Activated T-cell treated with anti-CD3 and anti-CD28 coated beads for 24 hours (primary cell): Measurements from ENCODE around the gene TAF11.
"Not testable (repeated sequence)": the region's sequence is repeated elsewhere in the genome, so short reads cannot be mapped to it uniquely, and the experiment has no call there.

Experiments used
- DNase-seq: peaks from one replicate; pipeline ENCODE4 v3.0.0-alpha.2; 2020; ENCODE audit warnings: low read depth

TAF11 gene, protein sequence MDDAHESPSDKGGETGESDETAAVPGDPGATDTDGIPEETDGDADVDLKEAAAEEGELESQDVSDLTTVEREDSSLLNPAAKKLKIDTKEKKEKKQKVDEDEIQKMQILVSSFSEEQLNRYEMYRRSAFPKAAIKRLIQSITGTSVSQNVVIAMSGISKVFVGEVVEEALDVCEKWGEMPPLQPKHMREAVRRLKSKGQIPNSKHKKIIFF

DNA sequence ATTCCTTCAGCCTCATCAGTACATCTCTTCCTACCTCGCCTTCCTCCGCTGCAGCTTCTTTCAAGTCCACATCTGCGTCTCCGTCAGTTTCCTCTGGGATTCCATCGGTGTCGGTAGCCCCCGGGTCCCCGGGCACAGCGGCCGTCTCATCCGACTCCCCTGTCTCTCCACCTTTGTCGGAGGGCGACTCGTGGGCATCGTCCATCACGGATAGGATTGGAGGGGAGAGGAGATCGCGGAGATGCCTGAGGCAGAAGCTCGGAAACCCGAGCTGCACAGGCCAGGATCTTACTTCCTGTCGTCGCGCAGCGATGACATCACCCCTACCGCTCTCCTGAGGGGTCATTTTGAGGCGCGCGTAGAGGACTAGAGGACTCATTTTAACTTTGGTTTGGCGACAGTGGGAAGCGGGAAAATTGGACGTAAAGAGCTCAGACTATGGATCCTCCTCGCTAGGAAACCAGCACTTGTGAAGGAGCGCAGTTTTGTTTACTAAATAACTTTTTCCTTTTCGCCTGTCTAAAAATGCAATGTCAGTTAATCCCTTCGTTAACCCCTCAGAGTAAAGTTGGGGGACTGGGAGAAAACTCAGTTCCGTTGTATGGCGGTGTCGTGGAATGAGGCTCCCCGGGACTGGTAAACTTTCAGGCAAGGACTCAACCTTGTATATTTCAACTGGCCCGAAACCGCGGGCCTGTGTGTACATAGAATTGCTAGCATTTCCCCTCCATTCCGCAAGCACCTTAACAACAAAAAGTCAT, at the start of gene TAF11:
TSS of gene TAF11 (minus strand) at position 290 of the 761 bp plus-strand sequence. CDS start at position 205, 85 bp downstream.
- peak; percentile 88 for DNase-seq

DNA sequence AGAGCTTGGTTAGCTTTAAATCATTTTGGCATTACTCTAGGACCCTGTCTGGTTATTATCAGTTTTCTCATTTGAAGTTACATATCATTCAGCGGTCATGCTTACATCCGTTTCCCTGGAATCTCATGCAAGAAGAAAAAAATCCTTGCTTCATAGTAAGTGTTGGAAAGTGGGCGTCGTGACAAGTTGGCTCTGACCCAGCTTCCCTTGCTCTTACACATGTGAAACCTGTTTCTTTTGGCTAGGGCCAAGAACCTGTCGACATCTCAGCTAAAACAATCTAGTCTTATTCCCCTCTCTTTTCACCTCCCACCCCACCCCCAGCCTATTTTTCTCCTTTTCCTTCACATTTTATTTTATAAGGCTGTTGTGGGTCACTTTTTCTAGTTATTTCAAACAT, 46.7 kb upstream of the TAF11 start:
- DNase-seq = no peak

GRCh38 chr6:34932202-34932601, 44.4 kb upstream of the TAF11 start:
- not testable (repeated sequence) for DNase-seq

DNA sequence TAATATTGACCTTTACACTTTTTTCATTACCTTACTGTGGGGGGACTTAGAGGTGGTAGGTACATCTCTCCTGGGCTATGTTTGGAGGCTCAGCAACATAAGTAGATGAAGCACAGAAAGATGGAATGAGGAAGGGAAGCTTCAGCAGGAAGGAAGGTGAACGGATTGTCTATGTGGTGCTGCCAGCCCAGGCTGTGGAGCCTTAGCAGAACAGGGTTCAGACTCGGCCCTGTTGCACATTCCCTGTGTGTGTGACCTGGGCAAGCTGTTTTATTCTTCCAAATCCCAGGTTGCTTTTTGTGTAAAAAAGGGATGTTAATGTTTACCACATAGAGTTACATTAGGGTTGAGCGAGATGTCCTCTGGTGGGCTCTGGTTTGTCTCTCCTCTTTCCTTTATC, 42.4 kb upstream of the TAF11 start:
- DNase-seq = no peak

DNA sequence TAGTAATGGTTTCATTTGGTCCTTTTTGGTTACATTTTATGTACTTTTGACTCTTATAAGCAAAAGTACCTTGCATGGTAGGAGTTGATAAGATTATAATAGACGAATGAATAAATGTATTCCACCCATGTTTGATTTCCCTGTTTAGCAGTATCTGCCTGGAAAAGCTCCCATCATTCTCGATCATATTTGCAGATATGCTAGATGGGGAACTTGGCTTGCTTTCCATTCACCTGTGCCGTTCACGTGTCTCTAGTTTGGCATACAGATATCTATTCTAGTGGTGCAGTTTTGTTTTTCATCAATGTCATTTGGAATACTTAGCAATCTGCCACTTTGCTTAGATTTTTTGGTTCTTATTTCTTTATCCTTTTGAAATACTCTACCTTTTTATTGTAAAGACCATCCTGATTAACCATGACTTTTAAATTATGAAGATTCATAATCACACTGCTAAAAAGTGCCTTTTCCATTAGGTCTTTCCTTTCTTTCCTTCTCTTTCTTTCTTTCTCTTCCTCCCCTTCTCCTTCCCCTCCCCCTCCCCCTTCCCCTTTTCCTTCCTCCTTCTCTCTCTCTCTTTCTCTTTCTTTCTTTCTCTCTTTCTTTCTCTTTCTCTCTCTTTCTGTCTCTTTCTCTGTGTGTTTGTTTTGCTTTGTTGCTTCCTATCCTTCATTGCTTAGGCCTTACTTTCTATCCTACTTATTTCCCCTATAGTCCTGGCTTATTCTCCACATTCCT, 41.6 kb upstream of the TAF11 start:
- no peak for DNase-seq

DNA sequence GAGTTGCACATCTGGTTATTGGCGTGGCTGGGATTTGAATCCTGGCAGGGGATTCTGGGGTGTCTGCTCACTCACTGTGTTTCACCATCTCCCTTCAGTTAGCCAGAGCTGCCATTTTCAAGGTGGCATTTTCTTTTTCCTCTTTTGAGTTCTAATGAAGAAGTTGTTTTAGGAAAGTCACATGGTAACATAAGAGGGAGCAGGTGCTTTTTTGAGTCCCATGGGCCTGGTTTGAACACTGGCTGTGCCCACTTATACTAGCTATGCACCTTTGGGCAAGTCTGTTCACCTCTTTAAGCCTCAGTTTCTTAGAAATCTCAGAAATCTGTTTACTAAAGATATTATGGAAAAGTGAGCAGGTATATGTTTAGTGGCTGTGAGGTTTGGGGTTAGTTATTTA, 40.9 kb upstream of the TAF11 start:
- DNase-seq = no peak

GRCh38 chr6:34928220-34928619, 40.4 kb upstream of the TAF11 start:
- no peak for DNase-seq

DNA sequence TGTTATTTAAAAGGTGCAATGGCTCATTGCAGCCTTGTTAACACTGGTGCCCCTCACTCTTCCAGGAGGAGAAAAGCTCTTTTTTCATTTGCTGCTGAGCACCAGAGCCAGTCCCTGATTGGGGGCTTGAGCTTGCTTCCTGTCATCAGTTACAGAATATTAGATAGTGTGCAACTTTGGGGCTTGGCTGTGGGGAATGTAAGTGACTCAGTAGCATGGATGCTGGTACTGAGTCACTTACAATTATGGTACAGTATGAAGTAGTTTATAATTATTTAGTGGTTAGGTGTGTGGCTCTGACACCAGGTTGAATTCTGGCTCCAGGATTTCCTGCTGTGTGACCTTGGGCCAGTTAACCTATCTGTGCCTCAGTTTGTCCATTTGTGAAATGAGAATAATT, 38.8 kb upstream of the TAF11 start:
- no peak for DNase-seq

DNA sequence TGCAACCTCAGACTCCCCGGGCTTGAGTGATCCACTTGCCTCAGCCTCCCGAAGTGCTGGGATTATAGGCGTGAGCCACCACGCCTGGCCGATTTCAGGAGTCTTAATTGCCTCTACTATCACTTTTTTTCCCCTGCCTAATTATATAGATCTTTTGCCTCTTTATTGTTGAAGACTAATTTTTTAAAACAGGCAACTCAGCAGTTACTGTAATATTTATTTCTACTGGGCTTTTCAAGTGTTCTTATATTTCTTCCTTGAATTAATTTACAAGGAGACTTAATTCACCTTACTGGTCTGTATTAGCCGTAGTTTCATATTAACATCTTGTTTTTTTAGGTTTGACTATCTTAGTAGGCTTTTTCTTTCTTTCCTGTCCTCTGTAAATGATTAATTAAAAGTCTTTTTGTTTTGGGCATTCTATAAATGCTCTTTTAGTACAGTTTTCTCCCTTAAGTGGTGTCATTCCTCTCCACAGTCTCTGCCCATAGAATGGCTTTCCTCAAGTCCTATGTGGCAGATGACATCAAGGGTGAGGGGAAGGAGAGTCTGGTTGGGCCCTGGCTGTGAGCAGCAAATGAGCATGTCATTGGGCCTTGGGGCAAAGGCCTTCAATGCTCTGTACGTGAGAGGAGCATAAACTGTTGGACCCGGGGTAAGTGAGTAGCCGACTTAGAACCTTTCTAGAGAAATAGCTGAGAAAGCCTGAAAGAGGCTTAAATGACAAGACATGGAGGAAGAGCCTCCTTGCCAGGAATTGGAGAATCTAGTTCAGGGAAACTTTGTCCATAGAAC, 37.2 kb upstream of the TAF11 start:
- no peak for DNase-seq

DNA sequence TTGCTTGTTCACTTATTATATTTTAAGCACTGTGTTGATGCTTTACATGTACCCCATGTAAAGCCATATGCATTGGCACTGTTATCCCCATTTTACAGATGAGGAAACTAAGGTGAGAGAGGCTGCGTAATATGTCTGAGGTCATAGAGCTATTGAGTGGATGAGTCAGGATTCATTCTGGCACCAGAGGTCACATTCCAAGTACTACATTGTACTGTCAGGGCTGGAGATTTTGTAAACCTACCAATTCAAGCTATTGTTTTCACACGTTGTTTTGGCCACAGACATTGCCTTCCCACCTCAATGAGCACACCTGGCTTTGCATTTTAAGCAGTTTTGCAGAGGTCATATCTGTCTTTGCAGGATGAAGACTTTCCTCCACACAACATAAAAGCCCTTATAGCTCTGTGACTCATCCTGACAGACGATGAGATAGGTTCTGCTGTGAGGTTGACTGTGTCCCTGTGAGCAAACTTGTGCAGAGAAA, 34.4 kb upstream of the TAF11 start:
- no peak for DNase-seq

GRCh38 chr6:34920097-34920496, 32.3 kb upstream of the TAF11 start:
- no peak for DNase-seq

DNA sequence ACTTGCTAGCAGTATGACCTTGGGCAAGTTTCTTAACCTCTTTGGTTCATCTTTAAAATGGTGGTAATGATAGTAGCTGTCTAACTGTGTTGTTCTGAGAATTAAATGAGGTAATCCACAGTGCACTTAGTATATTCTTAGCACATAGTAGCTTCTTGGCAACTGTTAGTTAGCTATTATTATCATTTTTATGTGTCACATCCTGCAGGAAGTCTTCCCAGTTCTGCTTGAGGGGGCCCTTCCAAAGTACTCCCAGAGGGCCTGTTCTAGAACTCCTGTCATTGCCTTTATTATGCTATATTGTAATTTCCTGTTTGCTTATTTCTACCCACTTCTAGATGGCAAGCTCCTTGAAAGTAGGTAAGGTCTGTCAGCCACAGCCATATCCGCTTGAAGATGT, 31.8 kb upstream of the TAF11 start:
- DNase-seq = no peak

GRCh38 chr6:34917626-34918285, 29.9 kb upstream of the TAF11 start:
- no peak for DNase-seq

- no peak for DNase-seq
Observed at GRCh38 chr6:34916348-34916967, 28.6 kb upstream of the TAF11 start.

DNA sequence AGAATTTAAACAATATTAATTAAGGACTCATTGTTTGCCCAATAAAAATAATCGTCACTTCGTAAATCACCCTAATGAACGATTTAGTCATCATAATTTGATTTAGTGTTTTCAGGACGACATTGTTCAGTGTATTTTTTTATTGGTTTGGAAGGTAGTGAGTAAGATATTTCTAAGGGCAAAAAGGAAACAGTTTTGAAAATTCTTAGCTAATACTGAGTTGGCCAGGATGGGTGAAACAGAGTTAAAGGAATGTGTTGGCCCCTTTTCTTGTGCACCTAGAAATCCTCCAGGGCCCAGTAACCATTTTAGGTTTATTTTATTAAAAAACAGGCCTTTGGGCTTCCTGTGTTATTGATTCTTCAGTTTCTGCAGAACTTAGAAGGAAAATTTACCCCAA, 26.5 kb upstream of the TAF11 start:
- DNase-seq = no peak

DNA sequence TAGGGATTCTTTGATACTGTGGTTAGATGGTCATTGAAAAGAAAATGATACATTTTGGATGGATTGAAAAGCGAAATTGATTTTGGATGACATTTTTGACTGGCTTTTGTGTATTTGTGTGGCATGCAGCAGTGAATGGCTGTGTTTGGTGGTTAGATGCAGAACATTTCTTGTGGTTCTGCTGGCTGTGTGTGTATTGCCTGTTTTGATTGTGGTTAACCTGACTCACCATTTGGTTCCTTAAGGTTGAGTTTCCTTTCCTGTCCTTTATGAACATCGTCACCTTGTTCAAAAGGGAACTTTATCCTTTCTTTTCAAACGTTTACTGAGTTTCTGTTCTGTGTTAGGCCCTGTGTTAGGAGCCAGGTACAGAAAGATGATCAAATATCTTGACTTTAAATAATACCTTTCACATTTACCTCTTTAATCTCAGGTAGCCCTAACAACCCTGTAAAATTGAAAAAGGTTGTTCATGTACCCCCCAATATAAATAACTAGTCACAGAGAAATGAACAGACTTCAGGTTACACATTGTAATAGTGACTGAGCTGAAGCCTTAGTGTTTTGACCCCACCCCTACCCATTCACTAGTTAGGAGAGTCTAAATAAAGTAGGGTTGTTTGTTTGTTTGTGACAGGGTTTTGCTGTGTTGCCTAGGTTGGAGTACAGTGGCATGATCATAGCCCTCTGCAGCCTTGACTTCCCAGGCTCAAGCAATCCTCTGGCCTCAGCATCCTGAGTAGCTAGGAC, 25.0 kb upstream of the TAF11 start:
- peak; percentile 28 for DNase-seq

DNA sequence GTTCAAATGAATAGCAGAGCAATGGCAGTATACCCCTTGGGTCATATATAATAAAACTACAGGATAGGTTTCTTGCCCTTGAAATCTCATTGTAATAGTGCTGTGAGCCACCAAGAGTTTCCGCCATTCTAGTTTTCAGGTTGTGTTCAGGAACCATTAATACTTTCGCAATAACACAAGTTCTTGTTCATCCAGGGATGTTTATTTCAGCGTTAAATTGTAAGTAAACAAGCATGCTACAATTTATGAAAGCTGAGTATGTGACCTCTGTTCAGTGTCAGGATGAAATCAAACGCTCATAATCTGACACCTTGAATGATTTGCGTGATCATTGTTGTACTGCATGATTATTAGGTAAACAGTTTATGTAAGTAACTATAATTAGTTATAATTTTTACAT, 24.0 kb upstream of the TAF11 start:
- no peak for DNase-seq

GRCh38 chr6:34909320-34909883, 21.6 kb upstream of the TAF11 start:
- DNase-seq = no peak

DNA sequence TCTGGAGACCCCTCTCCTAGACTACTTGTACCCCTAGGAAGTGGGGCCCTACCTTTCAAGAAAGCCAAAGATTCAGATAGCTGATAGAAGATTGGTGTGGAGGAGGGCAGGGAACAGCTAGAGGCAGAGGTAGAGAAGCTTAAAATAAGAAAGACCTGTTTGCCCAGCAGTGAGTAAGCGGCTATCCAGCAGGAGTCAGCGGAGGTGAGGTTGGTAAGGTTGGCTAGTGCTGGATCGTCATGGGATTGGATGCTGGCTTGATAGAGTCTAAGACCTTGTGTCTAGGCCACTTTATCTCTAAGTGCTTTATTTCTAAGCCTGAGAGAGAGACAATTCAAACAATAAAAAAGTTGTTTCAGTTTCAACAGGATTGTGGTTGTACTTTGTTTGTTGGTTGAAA, 20.4 kb upstream of the TAF11 start:
- DNase-seq = no peak

- no peak for DNase-seq
Observed at GRCh38 chr6:34906826-34907225, 19.0 kb upstream of the TAF11 start.
